ENCODE data around the gene PDGFA.

The PDGFA gene

DNA sequence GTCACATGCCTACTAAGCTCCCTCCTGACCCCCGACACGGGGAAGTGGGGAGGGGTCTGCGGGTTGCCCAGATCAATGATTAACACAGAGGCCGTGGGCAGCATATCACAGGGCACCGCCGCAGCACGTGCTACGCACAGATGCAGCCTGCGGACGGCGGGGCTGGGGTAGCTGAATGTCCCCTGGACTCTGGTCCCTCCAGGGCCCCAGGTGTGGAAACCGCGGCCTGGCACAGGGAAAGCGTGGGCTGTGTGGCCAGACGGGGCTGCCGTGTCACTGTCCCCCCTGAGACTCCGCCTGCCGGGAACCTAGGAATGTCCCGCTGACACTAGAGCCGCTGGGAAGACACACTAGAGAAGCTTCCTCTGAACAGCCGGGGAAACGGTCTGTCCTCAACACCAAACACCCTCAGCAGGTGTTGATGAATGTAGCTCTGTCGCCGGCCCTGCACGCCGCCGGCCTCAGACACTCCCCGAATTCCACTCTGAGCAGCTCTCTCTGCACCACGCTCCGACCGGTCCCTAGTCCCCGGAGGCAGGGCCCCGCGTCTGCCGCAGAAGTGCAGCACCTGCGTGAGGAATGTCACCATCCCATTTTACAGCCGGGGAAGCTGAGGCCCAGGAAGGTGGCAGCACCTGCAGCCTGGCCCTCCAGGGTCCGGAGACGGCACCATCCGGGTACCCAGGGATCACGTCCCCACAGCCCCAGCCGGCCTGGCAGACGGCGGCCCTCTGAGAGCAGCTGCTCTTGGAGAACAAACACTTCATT, 33.4 kb upstream of the PDGFA start:
- TF ChIP-seq SIN3A (IDR thresholded peaks at IDR 0.05; ENCODE audit: borderline replicate concordance, insufficient read depth, low read length) (no peak), FOXP2 (optimal IDR thresholded peaks at IDR 0.05; ENCODE audit: borderline replicate concordance, extremely low read depth, extremely low read length, insufficient read depth) (no peak), TAF1 (IDR thresholded peaks at IDR 0.05; ENCODE audit: borderline replicate concordance, insufficient read depth, low read length) (no peak), POLR2AphosphoS5 (IDR thresholded peaks at IDR 0.05; ENCODE audit: low read depth, low read length) (no peak)
- TF ChIP-seq, protein P1, sequence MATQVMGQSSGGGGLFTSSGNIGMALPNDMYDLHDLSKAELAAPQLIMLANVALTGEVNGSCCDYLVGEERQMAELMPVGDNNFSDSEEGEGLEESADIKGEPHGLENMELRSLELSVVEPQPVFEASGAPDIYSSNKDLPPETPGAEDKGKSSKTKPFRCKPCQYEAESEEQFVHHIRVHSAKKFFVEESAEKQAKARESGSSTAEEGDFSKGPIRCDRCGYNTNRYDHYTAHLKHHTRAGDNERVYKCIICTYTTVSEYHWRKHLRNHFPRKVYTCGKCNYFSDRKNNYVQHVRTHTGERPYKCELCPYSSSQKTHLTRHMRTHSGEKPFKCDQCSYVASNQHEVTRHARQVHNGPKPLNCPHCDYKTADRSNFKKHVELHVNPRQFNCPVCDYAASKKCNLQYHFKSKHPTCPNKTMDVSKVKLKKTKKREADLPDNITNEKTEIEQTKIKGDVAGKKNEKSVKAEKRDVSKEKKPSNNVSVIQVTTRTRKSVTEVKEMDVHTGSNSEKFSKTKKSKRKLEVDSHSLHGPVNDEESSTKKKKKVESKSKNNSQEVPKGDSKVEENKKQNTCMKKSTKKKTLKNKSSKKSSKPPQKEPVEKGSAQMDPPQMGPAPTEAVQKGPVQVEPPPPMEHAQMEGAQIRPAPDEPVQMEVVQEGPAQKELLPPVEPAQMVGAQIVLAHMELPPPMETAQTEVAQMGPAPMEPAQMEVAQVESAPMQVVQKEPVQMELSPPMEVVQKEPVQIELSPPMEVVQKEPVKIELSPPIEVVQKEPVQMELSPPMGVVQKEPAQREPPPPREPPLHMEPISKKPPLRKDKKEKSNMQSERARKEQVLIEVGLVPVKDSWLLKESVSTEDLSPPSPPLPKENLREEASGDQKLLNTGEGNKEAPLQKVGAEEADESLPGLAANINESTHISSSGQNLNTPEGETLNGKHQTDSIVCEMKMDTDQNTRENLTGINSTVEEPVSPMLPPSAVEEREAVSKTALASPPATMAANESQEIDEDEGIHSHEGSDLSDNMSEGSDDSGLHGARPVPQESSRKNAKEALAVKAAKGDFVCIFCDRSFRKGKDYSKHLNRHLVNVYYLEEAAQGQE (IDR thresholded peaks at IDR 0.05; ENCODE audit: insufficient read depth in 1 of 2, low read depth in 2 of 2, low read length in 2 of 2): no peak

DNA sequence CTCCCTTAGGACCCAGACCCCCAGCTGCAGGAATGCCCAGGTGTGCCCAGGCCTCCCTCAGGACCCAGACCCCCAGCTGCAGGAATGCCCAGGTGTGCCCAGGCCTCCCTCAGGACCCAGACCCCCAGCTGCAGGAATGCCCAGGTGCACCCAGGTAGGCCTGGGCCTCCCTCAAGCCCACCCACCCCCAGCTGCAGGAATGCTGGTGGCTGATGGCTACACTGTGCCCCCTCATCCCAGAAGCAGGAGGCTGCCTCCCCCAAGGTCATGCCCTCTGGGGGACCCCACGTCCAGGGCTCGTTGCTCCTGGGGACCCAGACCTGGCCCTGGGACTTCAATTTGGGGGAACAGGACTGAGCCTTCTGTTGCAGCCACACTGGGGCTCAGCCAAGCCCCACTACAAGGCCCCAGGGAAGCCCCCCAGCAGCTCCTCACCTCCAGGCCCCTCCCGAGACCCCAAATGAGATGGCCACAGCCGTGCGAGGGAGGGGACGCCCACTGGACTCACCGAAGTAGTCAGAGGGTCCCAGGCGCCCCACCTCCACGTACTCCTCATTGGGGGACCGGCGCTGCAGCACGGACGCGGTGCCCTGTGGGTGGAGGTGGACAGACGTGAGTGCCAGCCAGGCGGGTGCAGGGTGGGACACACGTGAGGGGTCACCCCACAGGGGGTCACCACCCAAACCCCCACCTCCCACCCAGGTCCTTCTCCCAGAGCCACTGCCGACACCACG, 31.4 kb upstream of the PDGFA start:
- TF ChIP-seq, protein P1 (IDR thresholded peaks at IDR 0.05; ENCODE audit: insufficient read depth in 1 of 2, low read depth in 2 of 2, low read length in 2 of 2): no peak
- no peak for TF ChIP-seq FOXP2 (optimal IDR thresholded peaks at IDR 0.05; ENCODE audit: borderline replicate concordance, extremely low read depth, extremely low read length, insufficient read depth)

DNA sequence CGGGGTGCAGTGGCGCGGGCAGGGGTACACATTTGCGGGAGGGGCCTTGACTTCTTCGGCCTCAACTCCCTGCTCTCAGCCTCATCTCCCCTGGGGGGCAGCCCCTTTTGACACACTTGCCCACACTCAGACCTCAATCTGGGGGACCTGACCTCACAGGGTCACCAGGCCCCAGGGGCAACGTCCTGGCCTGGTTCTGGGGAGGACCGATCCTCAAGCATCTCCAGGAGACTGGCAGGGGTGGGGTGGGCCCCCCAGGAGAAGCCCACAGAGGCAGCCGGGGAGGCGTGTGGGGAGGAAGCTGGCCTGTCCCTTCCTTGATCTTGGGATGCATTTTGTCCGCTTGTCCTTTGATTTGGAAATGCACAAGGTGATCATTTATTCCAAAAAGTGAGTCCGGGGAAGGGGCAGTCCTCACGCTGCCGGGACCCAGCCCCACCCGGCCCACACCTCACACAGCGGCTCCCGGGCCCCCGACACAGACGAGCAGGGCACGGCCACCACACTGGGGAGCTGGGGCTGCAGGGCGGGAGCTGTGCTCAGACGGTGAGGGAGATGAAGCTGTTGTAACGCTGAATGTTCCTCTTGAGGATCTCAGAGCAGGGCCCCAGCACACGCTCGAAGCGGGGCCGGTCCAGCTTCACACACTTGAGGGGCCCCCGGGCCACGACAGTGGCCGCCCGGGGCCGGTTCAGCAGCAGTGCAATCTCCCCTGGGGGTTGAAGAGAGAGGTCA, 30.4 kb upstream of the PDGFA start:
- TF ChIP-seq POLR2AphosphoS5 (IDR thresholded peaks at IDR 0.05; ENCODE audit: low read depth, low read length) (no peak), SIN3A (IDR thresholded peaks at IDR 0.05; ENCODE audit: borderline replicate concordance, insufficient read depth, low read length) (no peak), FOXP2 (optimal IDR thresholded peaks at IDR 0.05; ENCODE audit: borderline replicate concordance, extremely low read depth, extremely low read length, insufficient read depth) (no peak), TAF1 (IDR thresholded peaks at IDR 0.05; ENCODE audit: borderline replicate concordance, insufficient read depth, low read length) (no peak)
- TF ChIP-seq, protein P1 (IDR thresholded peaks at IDR 0.05; ENCODE audit: insufficient read depth in 1 of 2, low read depth in 2 of 2, low read length in 2 of 2): no peak

DNA sequence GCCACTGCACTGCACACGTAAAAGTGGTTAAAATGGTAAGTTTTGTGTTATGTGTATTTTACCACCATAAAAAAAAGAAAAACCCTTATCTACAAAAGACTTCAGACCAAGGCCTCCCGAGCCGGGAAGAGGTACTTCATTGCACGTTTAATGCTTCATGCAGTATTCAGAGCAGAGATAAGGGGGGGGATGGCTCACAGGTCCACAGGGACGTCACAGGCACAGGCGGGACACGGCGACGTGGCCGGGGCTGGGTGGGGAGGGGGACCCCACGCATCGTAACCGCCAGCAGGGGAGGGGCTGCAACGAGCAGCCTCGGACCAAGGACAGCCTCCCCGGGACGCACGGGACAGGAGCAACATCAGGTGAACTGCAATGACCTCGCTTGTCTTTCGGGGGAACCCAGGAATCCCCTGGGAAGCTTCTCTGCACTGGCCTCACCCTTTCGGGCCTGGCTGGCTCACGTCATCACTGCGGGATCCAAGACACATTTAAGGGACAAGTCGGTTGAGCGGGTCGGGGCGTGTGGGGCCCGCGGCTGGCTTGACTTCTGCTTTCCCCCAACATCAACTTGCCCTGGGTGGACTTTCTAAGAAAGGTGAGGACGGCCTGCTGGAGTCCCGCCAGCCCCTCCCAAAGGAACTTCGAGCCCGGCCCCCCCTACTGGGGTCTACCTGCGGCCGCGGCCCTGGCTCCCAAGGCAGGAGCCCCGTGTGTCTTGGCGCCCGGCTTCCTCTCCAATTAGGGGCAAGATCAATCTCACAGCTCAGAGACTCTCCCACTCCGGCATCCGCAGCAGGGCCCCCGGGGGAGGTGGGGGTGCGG, 29.6 kb upstream of the PDGFA start:
- TF ChIP-seq TAF1 (IDR thresholded peaks at IDR 0.05; ENCODE audit: borderline replicate concordance, insufficient read depth, low read length) (no peak), FOXP2 (optimal IDR thresholded peaks at IDR 0.05; ENCODE audit: borderline replicate concordance, extremely low read depth, extremely low read length, insufficient read depth) (no peak), SIN3A (IDR thresholded peaks at IDR 0.05; ENCODE audit: borderline replicate concordance, insufficient read depth, low read length) (no peak), POLR2AphosphoS5 (IDR thresholded peaks at IDR 0.05; ENCODE audit: low read depth, low read length) (no peak)
- TF ChIP-seq, protein P1 (IDR thresholded peaks at IDR 0.05; ENCODE audit: insufficient read depth in 1 of 2, low read depth in 2 of 2, low read length in 2 of 2): no peak
